Vagina (tissue), 2 donors: Measurements from ENCODE around the gene TPO. TPM values are rescaled to one million over a fixed set of nuclear protein-coding genes. Genes with fewer than 3 reads are reported as not detected.
A peak's percentile ranks its signal among the peaks of the same experiment; 100 is the strongest.

Experiments
- DNase-seq, 2 donors: peaks; one replicate each; pipeline ENCODE4 v3.0.0-alpha.2; 2017; ENCODE audit errors: extremely low spot score in 2 of 2
- H3K27ac ChIP-seq: fragments of 200-600 bp; sonication (generic); one replicate; pipeline ENCODE4 v1.5.1; 2019
- H3K27me3 ChIP-seq: fragments of 200-600 bp; sonication (generic); one replicate; pipeline ENCODE4 v1.5.1; 2019
- H3K36me3 ChIP-seq, 2 donors: fragments of 200-600 bp; sonication (generic); one replicate each; pipeline ENCODE4 v1.5.1; 2017 to 2019
- H3K4me1 ChIP-seq: fragments of 200-600 bp; sonication (generic); one replicate; pipeline ENCODE4 v1.5.1; 2019
- H3K4me3 ChIP-seq, 2 donors: fragments of 200-600 bp; sonication (generic); 1 replicate in 1 of 2; 2 replicates in 1 of 2; pipeline ENCODE4 v1.5.1; 2016 to 2019
- H3K9me3 ChIP-seq: fragments of 200-600 bp; sonication (generic); one replicate; pipeline ENCODE4 v1.5.1; 2019
- POLR2A ChIP-seq, 2 donors: fragments of 450-650 bp; IDR thresholded peaks; one replicate each; pipeline ENCODE4 v1.6.1; 2017; ENCODE audit warnings: antibody characterized with exemption in 2 of 2, mild to moderate bottlenecking in 2 of 2, moderate library complexity in 2 of 2
- POLR2AphosphoS5 ChIP-seq, 2 donors: sonication (generic); formaldehyde crosslinking; IDR thresholded peaks; one replicate each; pipeline ENCODE4 v1.9.0; 2017; ENCODE audit warnings: antibody characterized with exemption in 2 of 2, mild to moderate bottlenecking in 2 of 2, low read depth in 1 of 2; ENCODE audit not compliant: insufficient read depth in 1 of 2
- intact Hi-C: fragments of 100-400 bp; cut with DNase I; formaldehyde crosslinking; loops from one replicate; pipeline ENCODE4 v1.15.1; 2023
- total RNA-seq: library from RNA; depleted of rRNA; stranded (reverse); fragments of >200 nt; gene quantifications from one replicate; pipeline ENCODE4 v1.2.3, GENCODE V29; 2016
- TF ChIP-seq, protein P1 (sequence below), 3 experiments: fragments of 450-650 bp in 2 of 3; fragments of 200-600 bp in 1 of 3; sonication (generic) in 1 of 3; IDR thresholded peaks; one replicate each; pipeline ENCODE4 v1.5.1; 2017 to 2019; ENCODE audit warnings: antibody characterized with exemption in 3 of 3, mild to moderate bottlenecking in 2 of 3, moderate library complexity in 2 of 3

The TPO gene
- total RNA-seq, 1 donor from 2014 or later: 2.0 TPM

DNA sequence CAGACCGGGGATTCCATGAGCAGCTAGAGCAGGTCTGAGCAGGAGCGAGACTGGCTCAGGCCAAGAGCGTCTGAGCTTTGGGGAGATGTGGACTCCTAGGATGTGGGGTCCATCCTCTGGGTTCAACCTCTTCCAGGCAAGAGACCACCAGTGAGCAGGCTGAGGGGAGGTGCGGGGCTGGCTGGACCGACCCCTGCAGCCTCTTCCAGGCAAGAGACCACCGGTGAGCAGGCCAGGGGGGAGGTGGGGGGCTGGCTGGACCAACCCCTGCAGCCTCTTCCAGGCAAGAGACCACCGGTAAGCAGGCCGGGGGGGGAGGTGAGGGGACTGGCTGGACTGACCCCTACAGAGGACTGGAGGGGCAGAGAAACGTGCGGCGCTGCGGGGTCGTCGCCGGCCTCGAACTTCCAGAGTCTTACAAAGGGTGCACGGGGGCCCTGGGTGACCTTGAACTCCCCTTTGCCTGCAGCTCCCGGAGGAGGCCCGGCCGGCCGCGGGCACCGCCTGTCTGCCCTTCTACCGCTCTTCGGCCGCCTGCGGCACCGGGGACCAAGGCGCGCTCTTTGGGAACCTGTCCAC is 63.4 kb downstream of the TPO start:
- Histone ChIP-seq H3K4me3 (no peak overlapping the region), H3K27me3 (no peaks in the 10 kb centered on the region), H3K9me3 (no peaks in the 10 kb centered on the region), H3K27ac (no peak overlapping the region), H3K36me3 (no peaks in the 10 kb centered on the region), H3K4me1 (no peaks in the 10 kb centered on the region)
- intact Hi-C loops: no loop called here
- no peak for TF ChIP-seq POLR2A (IDR thresholded peaks at IDR 0.05)
- no peak for TF ChIP-seq POLR2AphosphoS5 (IDR thresholded peaks at IDR 0.05; ENCODE audit: insufficient read depth in 1 of 2, low read depth in 1 of 2)
- TF ChIP-seq, protein P1, sequence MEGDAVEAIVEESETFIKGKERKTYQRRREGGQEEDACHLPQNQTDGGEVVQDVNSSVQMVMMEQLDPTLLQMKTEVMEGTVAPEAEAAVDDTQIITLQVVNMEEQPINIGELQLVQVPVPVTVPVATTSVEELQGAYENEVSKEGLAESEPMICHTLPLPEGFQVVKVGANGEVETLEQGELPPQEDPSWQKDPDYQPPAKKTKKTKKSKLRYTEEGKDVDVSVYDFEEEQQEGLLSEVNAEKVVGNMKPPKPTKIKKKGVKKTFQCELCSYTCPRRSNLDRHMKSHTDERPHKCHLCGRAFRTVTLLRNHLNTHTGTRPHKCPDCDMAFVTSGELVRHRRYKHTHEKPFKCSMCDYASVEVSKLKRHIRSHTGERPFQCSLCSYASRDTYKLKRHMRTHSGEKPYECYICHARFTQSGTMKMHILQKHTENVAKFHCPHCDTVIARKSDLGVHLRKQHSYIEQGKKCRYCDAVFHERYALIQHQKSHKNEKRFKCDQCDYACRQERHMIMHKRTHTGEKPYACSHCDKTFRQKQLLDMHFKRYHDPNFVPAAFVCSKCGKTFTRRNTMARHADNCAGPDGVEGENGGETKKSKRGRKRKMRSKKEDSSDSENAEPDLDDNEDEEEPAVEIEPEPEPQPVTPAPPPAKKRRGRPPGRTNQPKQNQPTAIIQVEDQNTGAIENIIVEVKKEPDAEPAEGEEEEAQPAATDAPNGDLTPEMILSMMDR (IDR thresholded peaks at IDR 0.05): no peak
- DNase-seq: peak in 1 of 2 donors; percentile 94

DNA sequence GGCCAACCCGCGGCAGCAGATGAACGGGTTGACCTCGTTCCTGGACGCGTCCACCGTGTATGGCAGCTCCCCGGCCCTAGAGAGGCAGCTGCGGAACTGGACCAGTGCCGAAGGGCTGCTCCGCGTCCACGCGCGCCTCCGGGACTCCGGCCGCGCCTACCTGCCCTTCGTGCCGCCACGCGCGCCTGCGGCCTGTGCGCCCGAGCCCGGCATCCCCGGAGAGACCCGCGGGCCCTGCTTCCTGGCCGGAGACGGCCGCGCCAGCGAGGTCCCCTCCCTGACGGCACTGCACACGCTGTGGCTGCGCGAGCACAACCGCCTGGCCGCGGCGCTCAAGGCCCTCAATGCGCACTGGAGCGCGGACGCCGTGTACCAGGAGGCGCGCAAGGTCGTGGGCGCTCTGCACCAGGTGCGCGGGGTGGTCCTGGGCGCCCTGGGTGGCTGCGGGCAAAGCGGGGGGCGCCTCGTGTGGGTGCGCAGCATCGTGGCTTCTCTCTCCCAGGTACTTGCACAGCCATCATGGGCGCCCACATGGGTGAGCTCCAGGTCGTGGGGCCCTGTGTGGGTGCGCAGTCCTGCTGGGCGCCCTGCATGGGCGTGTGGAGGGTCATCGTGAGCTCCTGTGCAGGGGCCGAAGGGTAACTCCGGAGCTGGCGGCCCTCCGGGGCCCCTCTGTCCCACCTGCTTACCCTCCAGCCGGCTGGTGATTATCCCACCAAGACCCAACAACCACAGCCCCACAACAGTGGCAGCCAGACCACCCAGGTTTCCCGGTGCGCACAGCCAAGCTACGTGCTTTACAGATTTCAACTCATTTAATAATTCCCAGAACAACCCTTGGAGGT is 64.2 kb downstream of the TPO start:
- H3K27me3 ChIP-seq: no peaks in the 10 kb centered on the region
- H3K36me3 ChIP-seq: no peaks in the 10 kb centered on the region
- H3K27ac ChIP-seq: no peak overlapping the region
- no peak overlapping the region for H3K4me3 ChIP-seq
- DNase-seq: peak in 1 of 2 donors; percentile 40
- no peaks in the 10 kb centered on the region for H3K9me3 ChIP-seq
- intact Hi-C loops: no loop called here
- TF ChIP-seq, protein P1 (IDR thresholded peaks at IDR 0.05): no peak
- TF ChIP-seq POLR2AphosphoS5 (IDR thresholded peaks at IDR 0.05; ENCODE audit: insufficient read depth in 1 of 2, low read depth in 1 of 2): no peak
- H3K4me1 ChIP-seq: no peaks in the 10 kb centered on the region

DNA sequence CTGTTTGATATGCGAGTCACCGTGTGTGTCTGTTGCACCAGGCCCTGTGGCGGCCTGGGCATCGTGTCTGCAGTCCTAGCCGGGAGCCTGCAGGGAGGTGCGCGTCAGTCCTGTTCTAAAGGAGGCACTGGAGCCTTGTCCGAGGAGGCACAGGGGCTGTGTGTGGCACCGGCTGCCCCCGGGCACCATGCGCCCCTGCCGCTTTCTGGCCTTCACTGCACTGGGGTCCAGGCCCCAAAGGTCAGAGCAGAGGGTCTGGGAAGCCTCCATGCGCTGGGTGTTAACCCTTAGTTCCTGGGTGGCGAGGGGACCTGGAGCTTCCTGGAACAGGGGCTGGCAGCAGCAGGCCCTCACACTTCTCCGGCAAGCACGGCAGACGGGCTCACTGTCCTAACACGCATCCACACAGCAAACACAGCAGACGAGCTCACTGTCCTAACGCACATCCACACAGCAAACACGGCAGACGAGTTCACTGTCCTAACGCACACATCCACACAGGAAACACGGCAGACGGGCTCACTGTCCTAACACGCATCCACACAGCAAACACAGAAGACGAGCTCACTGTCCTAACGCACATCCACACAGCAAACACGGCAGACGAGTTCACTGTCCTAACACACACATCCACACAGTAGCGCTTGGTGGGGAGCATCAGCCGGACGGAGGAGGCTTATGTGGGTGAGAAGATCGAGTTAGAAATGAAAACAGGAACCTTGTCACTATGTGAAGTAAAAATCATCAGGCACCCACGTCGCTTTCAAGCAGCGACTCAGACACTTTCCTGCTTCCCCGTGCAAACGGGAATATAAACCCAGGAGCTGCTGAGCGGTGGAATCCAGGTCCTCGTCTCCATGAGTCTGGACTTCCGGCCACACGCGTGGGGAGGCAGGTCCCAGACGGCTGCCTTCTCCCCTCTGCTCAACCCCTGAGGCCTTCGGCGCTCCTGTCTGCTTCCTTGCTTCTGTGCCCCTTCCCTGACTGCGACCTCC is 65.3 kb downstream of the TPO start:
- intact Hi-C loops: no loop called here
- TF ChIP-seq POLR2A (IDR thresholded peaks at IDR 0.05) (no peak), POLR2AphosphoS5 (IDR thresholded peaks at IDR 0.05; ENCODE audit: insufficient read depth in 1 of 2, low read depth in 1 of 2) (no peak)
- TF ChIP-seq, protein P1 (IDR thresholded peaks at IDR 0.05): no peak
- Histone ChIP-seq H3K27me3 (no peaks in the 10 kb centered on the region), H3K9me3 (no peaks in the 10 kb centered on the region), H3K27ac (no peak overlapping the region), H3K4me3 (no peak overlapping the region), H3K36me3 (no peaks in the 10 kb centered on the region), H3K4me1 (no peaks in the 10 kb centered on the region)
- peak in 1 of 2 donors; percentile 76 for DNase-seq

DNA sequence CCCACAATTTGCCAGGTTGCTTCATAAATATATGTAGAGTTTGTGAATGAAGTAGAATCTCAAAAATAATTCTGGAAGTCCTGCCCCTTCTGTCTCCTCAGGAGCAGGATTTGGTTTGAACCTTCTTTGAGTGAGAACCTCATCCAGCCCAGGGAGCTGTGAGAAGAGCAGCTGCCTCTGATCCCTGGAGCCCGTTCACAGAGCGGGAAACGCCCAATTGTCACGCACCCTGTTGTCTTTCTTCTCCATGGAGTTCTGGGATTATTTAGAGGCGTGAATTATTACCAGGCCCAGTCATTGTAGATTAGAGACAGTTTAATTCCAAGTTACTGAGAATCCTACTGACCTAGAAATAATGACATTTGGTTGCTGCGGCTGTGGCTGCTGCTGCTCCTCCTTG is 66.1 kb downstream of the TPO start:
- peak in 1 of 2 donors; percentile 27 for DNase-seq
- Histone ChIP-seq H3K36me3 (no peaks in the 10 kb centered on the region), H3K4me3 (no peak overlapping the region), H3K4me1 (no peaks in the 10 kb centered on the region), H3K27ac (no peak overlapping the region), H3K9me3 (no peaks in the 10 kb centered on the region), H3K27me3 (no peaks in the 10 kb centered on the region)
- TF ChIP-seq POLR2A (IDR thresholded peaks at IDR 0.05) (no peak), POLR2AphosphoS5 (IDR thresholded peaks at IDR 0.05; ENCODE audit: insufficient read depth in 1 of 2, low read depth in 1 of 2) (no peak)
- TF ChIP-seq, protein P1 (IDR thresholded peaks at IDR 0.05): no peak
- intact Hi-C loops: no loop called here
